ENCODE results near the gene RIN1. TPM values are rescaled to one million over a fixed set of nuclear protein-coding genes. Genes with fewer than 3 reads are reported as not detected.
A peak's percentile ranks its signal among the peaks of the same experiment; 100 is the strongest.

Gene RIN1
- total and polyA plus RNA-seq, 9 of the 15 experiments (the other 6 are each of a cell fraction or from before 2014, with no cell fraction given) = 0.01 to 1.2 (median 0.45) TPM; not detected in 1

- TF ChIP-seq, protein P1, sequence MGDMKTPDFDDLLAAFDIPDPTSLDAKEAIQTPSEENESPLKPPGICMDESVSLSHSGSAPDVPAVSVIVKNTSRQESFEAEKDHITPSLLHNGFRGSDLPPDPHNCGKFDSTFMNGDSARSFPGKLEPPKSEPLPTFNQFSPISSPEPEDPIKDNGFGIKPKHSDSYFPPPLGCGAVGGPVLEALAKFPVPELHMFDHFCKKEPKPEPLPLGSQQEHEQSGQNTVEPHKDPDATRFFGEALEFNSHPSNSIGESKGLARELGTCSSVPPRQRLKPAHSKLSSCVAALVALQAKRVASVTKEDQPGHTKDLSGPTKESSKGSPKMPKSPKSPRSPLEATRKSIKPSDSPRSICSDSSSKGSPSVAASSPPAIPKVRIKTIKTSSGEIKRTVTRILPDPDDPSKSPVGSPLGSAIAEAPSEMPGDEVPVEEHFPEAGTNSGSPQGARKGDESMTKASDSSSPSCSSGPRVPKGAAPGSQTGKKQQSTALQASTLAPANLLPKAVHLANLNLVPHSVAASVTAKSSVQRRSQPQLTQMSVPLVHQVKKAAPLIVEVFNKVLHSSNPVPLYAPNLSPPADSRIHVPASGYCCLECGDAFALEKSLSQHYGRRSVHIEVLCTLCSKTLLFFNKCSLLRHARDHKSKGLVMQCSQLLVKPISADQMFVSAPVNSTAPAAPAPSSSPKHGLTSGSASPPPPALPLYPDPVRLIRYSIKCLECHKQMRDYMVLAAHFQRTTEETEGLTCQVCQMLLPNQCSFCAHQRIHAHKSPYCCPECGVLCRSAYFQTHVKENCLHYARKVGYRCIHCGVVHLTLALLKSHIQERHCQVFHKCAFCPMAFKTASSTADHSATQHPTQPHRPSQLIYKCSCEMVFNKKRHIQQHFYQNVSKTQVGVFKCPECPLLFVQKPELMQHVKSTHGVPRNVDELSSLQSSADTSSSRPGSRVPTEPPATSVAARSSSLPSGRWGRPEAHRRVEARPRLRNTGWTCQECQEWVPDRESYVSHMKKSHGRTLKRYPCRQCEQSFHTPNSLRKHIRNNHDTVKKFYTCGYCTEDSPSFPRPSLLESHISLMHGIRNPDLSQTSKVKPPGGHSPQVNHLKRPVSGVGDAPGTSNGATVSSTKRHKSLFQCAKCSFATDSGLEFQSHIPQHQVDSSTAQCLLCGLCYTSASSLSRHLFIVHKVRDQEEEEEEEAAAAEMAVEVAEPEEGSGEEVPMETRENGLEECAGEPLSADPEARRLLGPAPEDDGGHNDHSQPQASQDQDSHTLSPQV (IDR thresholded peaks at IDR 0.05) = peak; percentile 94
- TF ChIP-seq SMC3 (conservative IDR thresholded peaks at IDR 0.05; ENCODE audit: insufficient read depth, low read depth, low read length) = peak; percentile 93
- no peak for TF ChIP-seq NR2C1 (IDR thresholded peaks at IDR 0.05)
- 0 out of 2 replicates have a peak, but pooled peaks have one; percentile 24 for TF ChIP-seq NR2C1 (tag; IDR thresholded peaks at IDR 0.05)
- TF ChIP-seq ZFP91 (CRISPR knock-in tag; IDR thresholded peaks at IDR 0.05) = peak; percentile 46; the same call in 1 of the 2 replicates
- TF ChIP-seq REST (IDR thresholded peaks at IDR 0.05; ENCODE audit: borderline replicate concordance) = peak; percentile 91
- TF ChIP-seq REST (CRISPR knock-in tag; IDR thresholded peaks at IDR 0.05; ENCODE audit: low read depth) = peak; percentile 80; the same call in 1 of the 2 replicates
- peak; percentile 83 for TF ChIP-seq CTBP1 (IDR thresholded peaks at IDR 0.05; ENCODE audit: borderline replicate concordance)
- 0 out of 2 replicates have a peak, but pooled peaks have one; percentile 27 for TF ChIP-seq GABPA (tag; conservative IDR thresholded peaks at IDR 0.05; ENCODE audit: low read depth)
Measured at GRCh38 chr11:66328302-66329144, 7.7 kb downstream of the RIN1 start (continued).

Measured in K562 (cell line).